Frontal cortex (tissue), 4 donors: ENCODE measurements around the gene DACT2. TPM values are rescaled to one million over a fixed set of nuclear protein-coding genes. Genes with fewer than 3 reads are reported as not detected.
"Not testable (repeated sequence)": the region's sequence is repeated elsewhere in the genome, so short reads cannot be mapped to it uniquely, and the experiment has no call there.

ENCODE experiments used
- DNase-seq, 2 donors: peaks; one replicate each; pipeline ENCODE4 v3.0.0; 2012; ENCODE audit warnings: low spot score in 2 of 2
- FAIRE-seq: peaks from 2 replicates; lab custom pipeline; 2012; peaks lifted over from hg19 to GRCh38; lab: Jason Lieb, UNC
- total RNA-seq: library from RNA; depleted of rRNA; stranded (reverse); fragments of >200 nt; gene quantifications from one replicate; pipeline ENCODE4 v1.2.3, GENCODE V29; 2014
- donor health status: control.
- donor health status: control.
- donor health status: control.

The DACT2 gene
- total RNA-seq, 1 donor from 2014 or later, result 2.9 TPM

GRCh38 chr6:168287460-168287859 is 32.1 kb downstream of the DACT2 start:
- not testable (repeated sequence) for FAIRE-seq, DNase-seq

DNA sequence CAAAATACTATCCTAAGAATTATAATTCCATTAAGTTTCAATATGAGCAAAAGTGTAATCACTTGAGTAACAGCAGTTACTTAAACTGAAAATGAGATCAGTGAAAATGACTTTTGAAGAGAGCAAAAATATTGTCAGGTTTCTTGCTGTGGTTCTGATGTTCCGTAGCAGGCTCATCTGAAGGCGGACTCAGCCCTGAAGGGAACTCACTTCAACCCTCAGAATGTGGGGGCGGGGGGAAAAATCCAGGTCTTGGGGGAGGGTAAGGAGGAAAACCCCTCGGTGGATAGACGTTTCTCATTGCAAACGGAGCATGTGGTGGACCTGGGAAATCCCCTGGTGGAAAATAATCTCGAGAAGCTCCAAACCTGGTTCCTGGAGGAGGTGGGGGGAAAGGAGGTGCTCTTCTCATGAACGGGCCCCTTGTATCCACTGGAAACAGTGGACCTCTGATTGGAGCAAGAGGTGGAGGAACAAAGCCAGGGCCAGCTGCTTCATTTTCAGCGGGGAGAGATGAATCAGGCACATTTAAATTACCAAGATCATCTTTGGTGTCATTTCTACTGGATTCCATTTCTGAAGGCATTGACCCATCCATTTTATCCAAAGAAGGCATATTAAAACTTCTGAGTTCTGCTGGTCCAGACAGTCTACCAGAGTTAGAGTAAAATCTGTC is 32.7 kb downstream of the DACT2 start:
- FAIRE-seq, DNase-seq: not testable (repeated sequence)

- FAIRE-seq, result no peak
- DNase-seq, result no peak
These were observed 33.5 kb downstream of the DACT2 start for GRCh38 chr6:168286116-168286515.

GRCh38 chr6:168285456-168285855 is 34.1 kb downstream of the DACT2 start:
- FAIRE-seq (no peak), DNase-seq (no peak)

DNA sequence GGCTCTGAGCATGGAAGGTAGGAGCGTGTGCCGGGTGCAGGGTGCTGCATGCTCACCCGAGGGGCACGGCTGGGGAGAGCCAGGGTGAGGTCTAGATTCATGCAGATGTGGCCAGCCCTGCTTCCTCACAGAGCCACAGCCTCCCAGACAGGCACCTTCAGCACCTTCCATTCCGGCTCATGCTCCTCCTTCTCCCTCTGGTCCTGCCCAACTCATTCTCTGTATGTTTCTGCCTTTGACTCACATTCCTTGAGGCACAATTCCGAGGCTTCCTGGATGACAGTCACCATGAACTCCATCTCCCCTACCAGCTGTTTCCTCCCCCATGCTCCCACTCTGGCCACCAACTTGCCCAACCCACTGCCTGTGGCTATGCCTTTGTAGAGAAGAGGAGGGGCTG is 35.4 kb downstream of the DACT2 start:
- DNase-seq (no peak), FAIRE-seq (no peak)

- FAIRE-seq (no peak), DNase-seq (no peak)
These were observed 35.9 kb downstream of the DACT2 start for GRCh38 chr6:168283686-168284025.

DNA sequence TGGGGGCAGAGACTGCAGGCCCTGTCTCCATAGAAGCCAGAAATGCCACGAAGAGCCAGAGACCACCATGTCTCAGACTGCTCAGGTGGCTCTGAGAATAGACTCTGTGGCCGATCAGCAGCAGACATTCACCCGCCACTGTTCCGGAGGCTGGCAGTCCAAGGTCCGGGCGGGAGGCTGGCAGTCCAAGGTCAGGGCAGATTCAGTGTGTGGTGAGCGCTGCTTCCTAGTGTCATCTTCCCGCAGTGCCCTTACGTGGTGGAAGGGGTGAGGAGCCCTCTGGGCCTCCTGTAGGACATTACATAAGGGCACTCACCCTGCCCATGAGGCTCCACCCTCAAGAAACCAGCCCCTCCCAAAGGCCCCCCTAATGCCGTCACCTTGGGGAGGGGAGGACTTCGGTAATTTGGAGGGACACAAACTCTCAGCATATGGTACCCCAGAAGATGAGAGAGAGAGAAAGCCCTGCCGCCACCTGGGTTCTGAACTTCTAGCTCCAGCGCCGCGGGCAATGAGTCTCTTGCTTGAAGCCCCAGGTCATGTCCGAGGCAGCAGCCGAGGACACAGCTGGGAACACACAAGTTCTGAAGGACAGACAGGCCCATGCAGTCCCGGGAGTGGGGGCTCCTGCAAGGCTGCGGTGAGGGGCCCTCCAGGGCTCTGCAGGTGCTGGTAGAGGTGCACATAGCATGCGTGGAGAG is 36.4 kb downstream of the DACT2 start:
- DNase-seq, result no peak
- no peak for FAIRE-seq

- FAIRE-seq (no peak), DNase-seq (no peak)
These were observed 37.8 kb downstream of the DACT2 start for GRCh38 chr6:168281826-168282225.

- DNase-seq, FAIRE-seq: not testable (repeated sequence)
These were observed 38.3 kb downstream of the DACT2 start for GRCh38 chr6:168281314-168281713.

- no peak for DNase-seq
- FAIRE-seq, result no peak
These were observed 38.7 kb downstream of the DACT2 start for GRCh38 chr6:168280899-168281245.

DNA sequence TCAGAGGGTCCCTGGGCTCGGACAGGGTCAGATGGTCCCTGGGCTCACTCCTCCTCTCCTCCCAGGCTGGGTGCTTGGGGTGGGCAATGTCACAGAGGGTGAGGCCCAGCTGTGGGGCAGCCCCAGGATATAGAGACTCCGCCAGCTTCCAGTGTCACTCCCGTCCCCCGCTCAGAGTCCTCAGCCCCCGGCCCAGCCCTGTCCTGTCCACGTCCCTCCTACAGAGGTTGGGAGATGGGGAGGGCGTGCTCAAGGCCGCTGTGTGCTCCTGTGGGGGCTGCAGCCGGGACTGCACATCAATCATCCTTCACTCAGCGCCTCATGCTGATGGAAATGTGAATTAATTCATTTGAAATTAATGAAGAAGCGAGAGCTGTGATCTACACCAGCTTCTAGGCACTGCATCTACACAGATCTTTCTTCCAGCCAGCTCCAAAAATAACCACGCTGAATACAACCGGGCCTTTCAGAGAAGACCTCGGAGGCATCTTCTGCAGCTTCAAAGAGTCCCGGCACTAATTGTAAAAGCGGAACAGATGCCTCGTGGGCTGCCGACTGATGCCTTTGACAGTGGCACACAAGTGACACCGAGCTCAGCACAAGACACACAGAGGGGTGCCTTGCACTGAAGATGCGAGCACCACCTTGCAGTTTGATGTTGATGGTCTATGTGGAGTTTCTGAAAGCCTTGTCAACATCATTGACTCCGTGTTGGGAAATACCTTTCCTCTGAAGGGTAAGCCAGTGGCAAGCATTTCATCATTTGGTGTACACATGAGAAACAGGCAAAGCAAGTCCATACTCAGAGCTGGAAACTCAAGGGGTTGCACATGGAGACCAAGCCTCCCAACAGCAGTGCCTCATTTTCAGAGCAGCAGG is 39.3 kb downstream of the DACT2 start:
- no peak for FAIRE-seq
- DNase-seq, result no peak

- no peak for FAIRE-seq
These were observed 40.1 kb downstream of the DACT2 start for GRCh38 chr6:168279403-168279935.

DNA sequence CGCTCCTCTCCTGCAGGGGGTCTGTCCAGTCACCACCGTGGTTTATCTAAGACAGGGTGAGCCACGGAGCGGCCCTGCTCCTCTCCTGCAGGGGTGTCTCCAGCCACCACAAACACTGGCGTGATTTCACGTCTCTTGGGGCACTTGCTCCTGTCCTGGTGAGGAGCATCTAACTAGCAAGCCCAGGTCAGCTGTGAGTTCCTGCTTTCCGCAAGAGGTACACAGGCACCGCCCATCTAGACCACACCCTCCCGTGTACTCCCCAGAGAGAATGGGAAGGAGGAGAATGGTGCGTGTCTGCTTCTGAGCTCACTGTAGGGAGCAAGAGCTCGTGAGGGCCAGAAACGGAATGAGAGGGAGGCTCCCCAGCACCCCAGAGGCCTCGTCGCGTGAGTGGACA is 40.7 kb downstream of the DACT2 start:
- DNase-seq, result no peak
- FAIRE-seq, result no peak

More at GRCh38 chr6:168279403-168279935, 40.1 kb downstream of the DACT2 start:
- DNase-seq, result no peak

GRCh38 chr6:168277274-168277669 is 42.3 kb downstream of the DACT2 start:
- no peak for DNase-seq
- no peak for FAIRE-seq

- DNase-seq, result no peak
- no peak for FAIRE-seq
These were observed 42.9 kb downstream of the DACT2 start for GRCh38 chr6:168276576-168277273.

GRCh38 chr6:168275168-168275567 is 44.4 kb downstream of the DACT2 start:
- no peak for DNase-seq
- FAIRE-seq, result no peak

- FAIRE-seq (no peak), DNase-seq (no peak)
These were observed 45.3 kb downstream of the DACT2 start for GRCh38 chr6:168274037-168274952.

DNA sequence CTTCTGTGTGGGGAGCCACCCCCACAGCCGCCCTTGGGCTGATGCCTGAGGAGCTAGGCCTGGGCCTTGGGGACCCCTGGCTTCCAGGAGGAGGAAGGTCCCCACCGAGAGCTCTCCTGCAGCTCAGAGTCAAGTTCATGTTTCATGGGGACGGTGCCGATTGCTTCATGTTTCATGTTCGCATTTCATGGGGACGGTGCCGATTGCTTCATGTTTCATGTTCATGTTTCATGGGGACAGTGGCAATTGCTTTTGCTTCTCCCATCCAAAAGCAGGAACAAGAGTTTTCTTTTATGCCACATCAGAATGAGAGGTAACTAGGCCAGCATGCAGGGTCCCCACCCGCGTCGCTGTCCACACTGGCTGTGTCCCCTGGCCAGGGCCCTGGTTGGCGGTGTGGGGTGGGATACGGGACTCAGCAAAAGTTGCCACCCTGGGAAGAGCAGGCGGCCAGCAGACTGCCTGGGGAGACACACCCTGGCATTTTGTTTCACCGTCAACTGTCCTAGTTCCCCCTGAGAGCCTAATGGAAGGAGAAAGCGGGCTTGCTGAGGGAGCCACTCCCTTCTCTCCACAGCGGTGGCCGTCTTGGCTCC is 46.0 kb downstream of the DACT2 start:
- FAIRE-seq, result no peak
- no peak for DNase-seq
